ENCODE data around the gene MALAT1. TPM values are rescaled to one million over a fixed set of nuclear protein-coding genes. Genes with fewer than 3 reads are reported as not detected.

The MALAT1 gene
- total and polyA plus RNA-seq, 10 of the 15 experiments (the other 5 are each of a cell fraction or from before 2014, with no cell fraction given): 448 to 8,160 (median 2,019) TPM

DNA sequence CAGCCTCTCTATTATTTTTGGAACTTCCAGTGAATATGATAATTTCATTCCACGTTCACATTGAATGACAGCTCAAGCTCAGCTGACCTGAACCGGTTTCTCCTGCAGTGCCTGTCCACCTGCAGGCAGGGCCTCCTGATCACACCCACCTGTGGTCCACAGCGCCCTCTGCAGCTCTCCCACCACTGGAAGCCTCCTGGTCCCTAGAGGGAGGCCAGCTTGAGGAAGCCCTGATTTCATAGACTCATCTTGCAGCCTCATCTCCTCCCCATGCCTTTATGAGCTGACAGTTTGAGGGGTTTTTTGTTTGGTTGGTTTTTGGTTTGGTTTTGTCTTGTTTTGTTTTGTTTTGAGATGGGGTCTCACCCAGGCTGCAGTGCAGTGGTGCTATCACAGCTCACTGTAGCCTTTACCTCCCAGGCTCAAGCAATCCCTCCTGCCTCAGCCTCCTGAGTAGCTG lies 29.9 kb upstream of the MALAT1 start (continued):
- TF ChIP-seq, protein P1, sequence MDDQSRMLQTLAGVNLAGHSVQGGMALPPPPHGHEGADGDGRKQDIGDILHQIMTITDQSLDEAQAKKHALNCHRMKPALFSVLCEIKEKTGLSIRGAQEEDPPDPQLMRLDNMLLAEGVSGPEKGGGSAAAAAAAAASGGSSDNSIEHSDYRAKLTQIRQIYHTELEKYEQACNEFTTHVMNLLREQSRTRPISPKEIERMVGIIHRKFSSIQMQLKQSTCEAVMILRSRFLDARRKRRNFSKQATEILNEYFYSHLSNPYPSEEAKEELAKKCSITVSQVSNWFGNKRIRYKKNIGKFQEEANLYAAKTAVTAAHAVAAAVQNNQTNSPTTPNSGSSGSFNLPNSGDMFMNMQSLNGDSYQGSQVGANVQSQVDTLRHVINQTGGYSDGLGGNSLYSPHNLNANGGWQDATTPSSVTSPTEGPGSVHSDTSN (IDR thresholded peaks at IDR 0.05; ENCODE audit: insufficient replicate concordance, low read depth, low read length): peak; percentile 39
- TF ChIP-seq TARDBP (IDR thresholded peaks at IDR 0.05; ENCODE audit: borderline replicate concordance) (no peak), ZNF592 (IDR thresholded peaks at IDR 0.05) (no peak), SMARCA5 (IDR thresholded peaks at IDR 0.05) (peak; percentile 65; the same call in 1 of the 2 replicates), TCF12 (IDR thresholded peaks at IDR 0.05; ENCODE audit: low read depth, low read length) (peak; percentile 58; the same call in 1 of the 2 replicates), JUNB (IDR thresholded peaks at IDR 0.05) (no peak), SMC3 (IDR thresholded peaks at IDR 0.05; ENCODE audit: borderline replicate concordance, low read length) (peak; percentile 94), NBN (IDR thresholded peaks at IDR 0.05) (0 out of 2 replicates have a peak, but pooled peaks have one; percentile 21), NR2C1 (IDR thresholded peaks at IDR 0.05) (no peak), KAT2A (conservative IDR thresholded peaks at IDR 0.05; ENCODE audit: control insufficient read depth, low read depth, low read length) (no peak), IRF4 (IDR thresholded peaks at IDR 0.05; ENCODE audit: low read depth, low read length) (peak; percentile 47; the same call in 1 of the 2 replicates), TCF7 (IDR thresholded peaks at IDR 0.05; ENCODE audit: borderline replicate concordance) (no peak), ZNF217 (IDR thresholded peaks at IDR 0.05) (no peak), RAD21 (IDR thresholded peaks at IDR 0.05; ENCODE audit: insufficient read depth, low read depth, low read length) (peak; percentile 90), E2F8 (IDR thresholded peaks at IDR 0.05; ENCODE audit: low read depth, partially characterized antibody) (no peak), TCF3 (IDR thresholded peaks at IDR 0.05; ENCODE audit: borderline replicate concordance, insufficient read depth, low read depth, low read length) (peak; percentile 58; the same call in 1 of the 2 replicates), YY1 (IDR thresholded peaks at IDR 0.05; ENCODE audit: low read depth, low read length) (peak; percentile 71), HDGF (IDR thresholded peaks at IDR 0.05) (peak; percentile 66; the same call in 1 of the 2 replicates)
- TF ChIP-seq, protein P2, sequence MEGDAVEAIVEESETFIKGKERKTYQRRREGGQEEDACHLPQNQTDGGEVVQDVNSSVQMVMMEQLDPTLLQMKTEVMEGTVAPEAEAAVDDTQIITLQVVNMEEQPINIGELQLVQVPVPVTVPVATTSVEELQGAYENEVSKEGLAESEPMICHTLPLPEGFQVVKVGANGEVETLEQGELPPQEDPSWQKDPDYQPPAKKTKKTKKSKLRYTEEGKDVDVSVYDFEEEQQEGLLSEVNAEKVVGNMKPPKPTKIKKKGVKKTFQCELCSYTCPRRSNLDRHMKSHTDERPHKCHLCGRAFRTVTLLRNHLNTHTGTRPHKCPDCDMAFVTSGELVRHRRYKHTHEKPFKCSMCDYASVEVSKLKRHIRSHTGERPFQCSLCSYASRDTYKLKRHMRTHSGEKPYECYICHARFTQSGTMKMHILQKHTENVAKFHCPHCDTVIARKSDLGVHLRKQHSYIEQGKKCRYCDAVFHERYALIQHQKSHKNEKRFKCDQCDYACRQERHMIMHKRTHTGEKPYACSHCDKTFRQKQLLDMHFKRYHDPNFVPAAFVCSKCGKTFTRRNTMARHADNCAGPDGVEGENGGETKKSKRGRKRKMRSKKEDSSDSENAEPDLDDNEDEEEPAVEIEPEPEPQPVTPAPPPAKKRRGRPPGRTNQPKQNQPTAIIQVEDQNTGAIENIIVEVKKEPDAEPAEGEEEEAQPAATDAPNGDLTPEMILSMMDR (IDR thresholded peaks at IDR 0.05 in 2 of 3, conservative IDR thresholded peaks at IDR 0.05 in 1 of 3; ENCODE audit: control insufficient read depth in 2 of 3, extremely low read depth in 1 of 3, insufficient read depth in 1 of 3, low read depth in 3 of 3, low read length in 3 of 3): peak; percentile 75 to 96 (median 90); a peak in 5 of 6 replicates
- TF ChIP-seq, protein P3, sequence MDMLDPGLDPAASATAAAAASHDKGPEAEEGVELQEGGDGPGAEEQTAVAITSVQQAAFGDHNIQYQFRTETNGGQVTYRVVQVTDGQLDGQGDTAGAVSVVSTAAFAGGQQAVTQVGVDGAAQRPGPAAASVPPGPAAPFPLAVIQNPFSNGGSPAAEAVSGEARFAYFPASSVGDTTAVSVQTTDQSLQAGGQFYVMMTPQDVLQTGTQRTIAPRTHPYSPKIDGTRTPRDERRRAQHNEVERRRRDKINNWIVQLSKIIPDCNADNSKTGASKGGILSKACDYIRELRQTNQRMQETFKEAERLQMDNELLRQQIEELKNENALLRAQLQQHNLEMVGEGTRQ (IDR thresholded peaks at IDR 0.05; ENCODE audit: borderline replicate concordance, low read depth, low read length): no peak; the same call in 1 of the 2 replicates

Data from GM12878 (cell line).